CD4-positive, CD25-positive, alpha-beta regulatory T cell (primary cell): ENCODE data around the gene HTN3. TPM values are rescaled to one million over a fixed set of nuclear protein-coding genes. Genes with fewer than 3 reads are reported as not detected.
"Not testable (repeated sequence)": the region's sequence is repeated elsewhere in the genome, so short reads cannot be mapped to it uniquely, and the experiment has no call there.

Experiments used
- ATAC-seq, 2 donors: fragments of 150-1000 bp; cut with Tn5 transposase; one replicate each; pipeline ENCODE4 v1.10.0; 2021; ENCODE audit warnings: low read depth in 2 of 2, moderate number of reproducible peaks in 2 of 2, moderate library complexity in 1 of 2
- DNase-seq, 3 donors: peaks; one replicate each; pipeline versions ENCODE4 v3.0.0 to v3.0.0-alpha.2; 2012 to 2022; ENCODE audit warnings: mixed read lengths in 1 of 3
- H3K27ac ChIP-seq: one replicate; pipeline ENCODE4 v1.7.0; 2013; ENCODE audit warnings: mild to moderate bottlenecking, low read length; ENCODE audit not compliant: insufficient read depth, poor library complexity, severe bottlenecking
- H3K27me3 ChIP-seq: one replicate; pipeline ENCODE4 v1.7.0; 2013; ENCODE audit warnings: low read length; ENCODE audit not compliant: control insufficient read depth, insufficient read depth
- H3K36me3 ChIP-seq: one replicate; pipeline ENCODE4 v1.7.0; 2013; ENCODE audit warnings: mild to moderate bottlenecking, low read length, moderate library complexity; ENCODE audit not compliant: control insufficient read depth, insufficient read depth
- H3K4me1 ChIP-seq: 2 replicates; pipeline ENCODE4 v1.7.0; 2013; ENCODE audit warnings: mild to moderate bottlenecking, low read length; ENCODE audit not compliant: insufficient read depth, control insufficient read depth, poor library complexity, severe bottlenecking
- H3K4me3 ChIP-seq: one replicate; pipeline ENCODE4 v1.7.0; 2013; ENCODE audit warnings: low read depth, mild to moderate bottlenecking, low read length, moderate library complexity
- H3K9me3 ChIP-seq, 2 experiments: 1 replicate in 1 of 2; 2 replicates in 1 of 2; pipeline ENCODE4 v1.7.0; 2013; ENCODE audit warnings: low read length in 2 of 2, mild to moderate bottlenecking in 1 of 2, moderate library complexity in 1 of 2; ENCODE audit not compliant: control insufficient read depth in 2 of 2
- H3K27ac Mint-ChIP-seq, 3 donors: one replicate each; pipeline ENCODE4 v1.8.0; 2020 to 2022; ENCODE audit warnings: mild to moderate bottlenecking in 3 of 3, mixed read lengths in 3 of 3, moderate library complexity in 2 of 3
- H3K27me3 Mint-ChIP-seq: one replicate; pipeline ENCODE4 v1.8.0; 2022; ENCODE audit warnings: mild to moderate bottlenecking, mixed read lengths
- H3K36me3 Mint-ChIP-seq: one replicate; pipeline ENCODE4 v1.8.0; 2020; ENCODE audit warnings: mixed read lengths
- H3K4me1 Mint-ChIP-seq, 4 donors: one replicate each; pipeline ENCODE4 v1.8.0; 2020 to 2022; ENCODE audit warnings: mixed read lengths in 4 of 4, mild to moderate bottlenecking in 1 of 4
- H3K4me3 Mint-ChIP-seq, 4 donors: one replicate each; pipeline ENCODE4 v1.8.0; 2020 to 2022; ENCODE audit warnings: mild to moderate bottlenecking in 4 of 4, mixed read lengths in 4 of 4, moderate library complexity in 3 of 4
- H3K9me3 Mint-ChIP-seq, 7 donors: one replicate each; pipeline ENCODE4 v1.8.0; 2020 to 2022; ENCODE audit warnings: mixed read lengths in 7 of 7, mild to moderate bottlenecking in 3 of 7, moderate library complexity in 2 of 7
- polyA plus RNA-seq, 4 donors: library from polyadenylated mRNA; unstranded; fragments of 300-500 nt; fragmentation: Illumina TruSeq; gene quantifications; one replicate each; pipeline ENCODE4 v1.2.3, GENCODE V29; 2021
- total RNA-seq: library from RNA; stranded (reverse); gene quantifications from one replicate; pipeline ENCODE4 v1.2.3, GENCODE V29; 2022

Gene HTN3
- total and polyA plus RNA-seq, 5 donors from 2014 or later = not detected

DNA sequence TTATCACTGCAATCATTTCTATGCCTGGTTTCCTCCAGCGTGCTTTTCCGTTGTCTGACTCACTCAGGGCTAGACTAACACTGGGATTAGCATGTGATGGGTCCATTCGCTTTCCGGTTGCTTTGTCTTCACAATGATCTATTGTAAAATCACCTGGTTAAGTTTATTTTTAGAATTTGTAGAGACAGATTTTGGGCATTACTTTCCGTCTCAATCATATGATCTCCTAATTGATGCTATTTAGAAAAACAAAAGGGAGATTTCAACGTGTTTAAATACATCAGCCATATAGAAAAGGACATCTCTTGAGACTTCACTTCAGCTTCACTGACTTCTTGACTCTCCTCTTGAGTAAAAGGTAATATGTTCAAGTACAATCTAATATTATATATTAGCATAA is 21.9 kb downstream of the HTN3 start, which contains the start of gene HTN1:
HTN1 (plus strand) TSS at position 301 of the 400 bp plus-strand sequence. CDS start 2,639 bp downstream, outside the sequence.
- DNase-seq, H3K4me1 Mint-ChIP-seq, H3K9me3 Mint-ChIP-seq, H3K4me1 ChIP-seq, H3K4me3 ChIP-seq, H3K27ac ChIP-seq, H3K9me3 ChIP-seq, H3K36me3 ChIP-seq, H3K27me3 ChIP-seq, ATAC-seq, H3K27ac Mint-ChIP-seq, H3K36me3 Mint-ChIP-seq, H3K27me3 Mint-ChIP-seq: not testable (repeated sequence)
- peak within 1 kb of the TSS in 1 of 4 donors; percentile 38 for H3K4me3 Mint-ChIP-seq

DNA sequence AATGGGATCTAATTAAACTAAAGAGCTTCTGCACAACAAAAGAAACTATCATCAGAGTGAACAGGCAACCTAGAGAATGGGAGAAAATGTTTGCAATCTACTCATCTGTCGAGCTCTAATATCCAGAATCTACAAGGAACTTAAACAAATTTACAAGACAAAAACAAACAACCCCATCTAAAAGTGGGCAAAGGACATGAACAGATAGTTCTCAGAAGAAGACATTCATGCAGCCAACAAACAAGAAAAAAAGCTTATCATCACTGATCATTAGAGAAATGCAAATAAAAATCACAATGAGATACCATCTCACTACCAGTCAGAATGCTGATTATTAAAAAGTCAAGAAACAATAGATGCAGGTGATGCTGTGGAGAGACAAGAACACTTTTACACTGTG is 28.3 kb downstream of the HTN3 start:
- H3K27me3 ChIP-seq, H3K4me3 ChIP-seq, H3K27ac Mint-ChIP-seq, ATAC-seq, DNase-seq, H3K4me1 Mint-ChIP-seq, H3K9me3 ChIP-seq, H3K27ac ChIP-seq, H3K4me3 Mint-ChIP-seq, H3K36me3 Mint-ChIP-seq, H3K4me1 ChIP-seq, H3K9me3 Mint-ChIP-seq, H3K27me3 Mint-ChIP-seq, H3K36me3 ChIP-seq: not testable (repeated sequence)

DNA sequence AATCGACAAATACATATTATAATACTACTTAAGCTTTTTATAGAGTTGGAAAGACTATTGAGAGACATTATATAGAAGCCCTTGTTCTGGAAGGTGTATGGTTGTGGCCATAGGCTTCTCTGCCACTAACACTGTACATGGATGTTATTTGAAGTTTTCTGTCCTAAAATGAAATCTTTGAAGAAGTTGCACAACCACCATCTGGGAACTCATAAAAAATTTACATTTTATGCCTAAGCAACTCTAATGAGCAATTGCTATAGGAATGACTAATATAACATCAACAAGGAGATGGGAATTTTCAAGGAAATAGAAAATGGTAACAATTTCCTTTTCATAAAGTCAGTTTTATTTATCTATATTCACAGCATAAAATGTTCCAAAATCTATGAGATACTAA is 29.4 kb downstream of the HTN3 start:
- H3K9me3 ChIP-seq = no peaks in the 10 kb centered on the region
- no peaks in the 10 kb centered on the region for H3K27me3 ChIP-seq
- no peaks in the 10 kb centered on the region for H3K4me1 ChIP-seq
- ATAC-seq (no peak), DNase-seq (no peak)
- no peaks in the 10 kb centered on the region for H3K4me1 Mint-ChIP-seq
- no peak overlapping the region for H3K27ac Mint-ChIP-seq
- no peaks in the 10 kb centered on the region for H3K36me3 Mint-ChIP-seq
- H3K4me3 ChIP-seq = no peak overlapping the region
- no peak overlapping the region for H3K27ac ChIP-seq
- no peaks in the 10 kb centered on the region for H3K36me3 ChIP-seq
- H3K27me3 Mint-ChIP-seq = no peaks in the 10 kb centered on the region
- no peak overlapping the region for H3K4me3 Mint-ChIP-seq
- peaks cover 0 to 1% (median 0%) of the 10 kb centered on the region in 7 donors for H3K9me3 Mint-ChIP-seq

DNA sequence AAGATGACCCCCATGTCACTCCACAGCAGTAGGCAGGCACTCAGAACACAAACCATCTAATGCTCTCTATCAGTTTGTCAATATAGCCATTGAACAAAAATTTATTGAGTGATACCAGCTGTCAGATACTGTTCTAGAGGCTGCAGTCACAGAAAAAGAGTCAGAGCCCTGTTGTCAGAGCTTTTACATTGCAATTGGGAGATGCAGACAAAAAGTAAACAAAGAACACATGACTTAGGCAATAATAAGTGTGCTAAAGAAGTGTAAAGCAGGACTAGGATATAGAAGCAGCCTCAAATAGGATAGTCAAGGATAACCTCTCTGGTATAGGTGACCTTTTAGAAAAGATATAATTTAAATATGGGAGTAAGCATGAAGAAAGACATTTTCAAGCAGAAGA is 30.9 kb downstream of the HTN3 start:
- Mint-ChIP-seq H3K36me3 (no peaks in the 10 kb centered on the region), H3K9me3 (peaks cover 0 to 1% (median 0%) of the 10 kb centered on the region in 7 donors), H3K27ac (no peak overlapping the region), H3K4me3 (no peak overlapping the region), H3K4me1 (no peaks in the 10 kb centered on the region), H3K27me3 (no peaks in the 10 kb centered on the region)
- H3K4me3 ChIP-seq = no peak overlapping the region
- no peaks in the 10 kb centered on the region for H3K27me3 ChIP-seq
- DNase-seq (no peak), ATAC-seq (no peak)
- no peak overlapping the region for H3K27ac ChIP-seq
- no peaks in the 10 kb centered on the region for H3K4me1 ChIP-seq
- H3K9me3 ChIP-seq = no peaks in the 10 kb centered on the region
- no peaks in the 10 kb centered on the region for H3K36me3 ChIP-seq

DNA sequence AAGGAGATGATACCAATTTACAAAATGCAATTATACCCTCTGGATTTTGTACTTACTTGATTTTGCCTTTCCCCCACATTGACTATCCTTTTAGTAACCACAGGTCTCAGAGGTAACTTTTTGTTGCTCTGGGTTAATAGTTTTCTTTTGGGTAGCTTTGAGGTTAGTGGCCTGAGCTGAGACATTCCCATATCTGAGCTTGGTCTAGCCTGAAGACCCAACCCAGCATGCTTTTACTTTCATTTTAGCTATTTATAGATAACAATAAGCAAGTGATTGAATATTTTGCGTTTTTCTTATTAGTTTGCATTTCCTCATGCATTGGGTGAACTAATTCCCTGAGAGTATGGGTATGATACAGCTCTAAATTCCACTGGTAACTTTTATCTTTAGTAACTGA is 33.7 kb downstream of the HTN3 start:
- Histone ChIP-seq H3K36me3 (no peaks in the 10 kb centered on the region), H3K4me3 (no peak overlapping the region), H3K9me3 (no peaks in the 10 kb centered on the region), H3K27ac (no peak overlapping the region), H3K4me1 (no peaks in the 10 kb centered on the region), H3K27me3 (no peaks in the 10 kb centered on the region)
- Mint-ChIP-seq H3K4me3 (no peak overlapping the region), H3K27ac (no peak overlapping the region), H3K36me3 (no peaks in the 10 kb centered on the region), H3K27me3 (no peaks in the 10 kb centered on the region), H3K9me3 (peaks cover 0 to 3% (median 0%) of the 10 kb centered on the region in 7 donors), H3K4me1 (no peaks in the 10 kb centered on the region)
- DNase-seq = no peak
- no peak for ATAC-seq

DNA sequence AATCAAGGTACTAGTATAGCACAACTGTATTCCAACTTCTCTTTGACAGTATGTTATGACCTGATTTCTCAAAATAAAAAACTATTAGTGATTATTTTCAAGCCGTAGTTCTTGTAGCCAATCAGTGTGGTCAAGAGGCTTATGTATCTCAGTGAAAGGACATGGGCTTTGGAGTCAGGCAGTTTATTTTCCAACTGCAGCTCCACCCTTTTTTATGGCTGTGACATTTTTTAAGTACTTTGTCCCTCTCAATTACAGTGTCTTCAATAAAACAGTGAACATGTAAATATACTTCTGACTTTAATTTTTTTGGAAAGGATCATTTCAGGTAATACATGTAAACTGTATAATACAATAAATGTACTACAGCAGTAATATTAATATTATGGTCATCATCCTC is 51.9 kb downstream of the HTN3 start:
- no peaks in the 10 kb centered on the region for H3K4me1 Mint-ChIP-seq
- Histone ChIP-seq H3K27ac (no peak overlapping the region), H3K4me1 (no peaks in the 10 kb centered on the region), H3K27me3 (no peaks in the 10 kb centered on the region), H3K9me3 (no peaks in the 10 kb centered on the region), H3K4me3 (no peak overlapping the region), H3K36me3 (no peaks in the 10 kb centered on the region)
- no peaks in the 10 kb centered on the region for H3K27me3 Mint-ChIP-seq
- DNase-seq = no peak
- H3K36me3 Mint-ChIP-seq = no peaks in the 10 kb centered on the region
- no peak overlapping the region for H3K4me3 Mint-ChIP-seq
- no peak for ATAC-seq
- no peak overlapping the region for H3K27ac Mint-ChIP-seq
- no peaks in the 10 kb centered on the region for H3K9me3 Mint-ChIP-seq

Other genes starting within 250 kb of the HTN3 start
- not detected for gene SULT1E1, start 168.3 kb upstream of the HTN3 start, total RNA-seq
- gene SULT1E1, start 168.3 kb upstream of the HTN3 start, polyA plus RNA-seq = not detected
- not detected for gene CSN1S1, start 97.4 kb upstream of the HTN3 start, total RNA-seq
- not detected for gene CSN1S1, start 97.4 kb upstream of the HTN3 start, polyA plus RNA-seq
- not detected for gene CSN2, start 62.7 kb upstream of the HTN3 start, total RNA-seq
- not detected for gene CSN2, start 62.7 kb upstream of the HTN3 start, polyA plus RNA-seq
- gene STATH, start 32.5 kb upstream of the HTN3 start, total RNA-seq = not detected
- gene STATH, start 32.5 kb upstream of the HTN3 start, polyA plus RNA-seq = not detected
- not detected for gene HTN1, start 22.0 kb downstream of the HTN3 start, total RNA-seq
- gene HTN1, start 22.0 kb downstream of the HTN3 start, polyA plus RNA-seq = not detected
- gene PRR27, start 125.8 kb downstream of the HTN3 start, total RNA-seq = not detected
- not detected for gene PRR27, start 125.8 kb downstream of the HTN3 start, polyA plus RNA-seq
- gene ODAM, start 167.3 kb downstream of the HTN3 start, total RNA-seq = not detected
- gene ODAM, start 167.3 kb downstream of the HTN3 start, polyA plus RNA-seq = not detected
- gene FDCSP, start 197.7 kb downstream of the HTN3 start, total RNA-seq = not detected
- gene FDCSP, start 197.7 kb downstream of the HTN3 start, polyA plus RNA-seq = not detected
- not detected for gene CSN3, start 214.1 kb downstream of the HTN3 start, total RNA-seq
- not detected for gene CSN3, start 214.1 kb downstream of the HTN3 start, polyA plus RNA-seq